ENCODE data around the gene MTIF3.

Gene MTIF3

GRCh38 chr13:27450921-27451471 lies 632 bp upstream of the MTIF3 start:
- DNase-seq, result no peak

GRCh38 chr13:27449081-27449603 lies 1.2 kb downstream of the MTIF3 start:
- DNase-seq, result no peak

- DNase-seq, result no peak
Observed at GRCh38 chr13:27448308-27448707, 2.1 kb downstream of the MTIF3 start.

- peak; percentile 79 for DNase-seq
Observed at GRCh38 chr13:27446986-27447583, 3.3 kb downstream of the MTIF3 start.

GRCh38 chr13:27442797-27443196 lies 7.6 kb downstream of the MTIF3 start:
- DNase-seq, result no peak

- peak; percentile 83 for DNase-seq
Observed at GRCh38 chr13:27442071-27442647, 8.2 kb downstream of the MTIF3 start.

GRCh38 chr13:27440408-27440807 lies 10.0 kb downstream of the MTIF3 start:
- no peak for DNase-seq

GRCh38 chr13:27437126-27437525 lies 13.2 kb downstream of the MTIF3 start:
- no peak for DNase-seq

GRCh38 chr13:27432611-27433210 lies 17.7 kb downstream of the MTIF3 start:
- no peak for DNase-seq

- no peak for DNase-seq
Observed at GRCh38 chr13:27432180-27432579, 18.2 kb downstream of the MTIF3 start.

GRCh38 chr13:27428160-27428559 lies 22.2 kb downstream of the MTIF3 start:
- DNase-seq, result no peak

GRCh38 chr13:27427641-27428040 lies 22.7 kb downstream of the MTIF3 start:
- no peak for DNase-seq

- peak; percentile 93 for DNase-seq
Observed at GRCh38 chr13:27425918-27426630, 24.3 kb downstream of the MTIF3 start.

GRCh38 chr13:27425158-27425917 lies 25.0 kb downstream of the MTIF3 start:
- no peak for DNase-seq

- peak; percentile 96 for DNase-seq
Observed at GRCh38 chr13:27424246-27425157, 25.9 kb downstream of the MTIF3 start, which contains the start of gene GTF3A. Gene GTF3A, plus strand, starts transcription at chr13:27424619.

GRCh38 chr13:27423333-27423732 lies 27.0 kb downstream of the MTIF3 start:
- no peak for DNase-seq

GRCh38 chr13:27421101-27421871 lies 29.1 kb downstream of the MTIF3 start:
- DNase-seq, result no peak

GRCh38 chr13:27419328-27419727 lies 31.0 kb downstream of the MTIF3 start:
- DNase-seq, result no peak

- no peak for DNase-seq
Observed at GRCh38 chr13:27415116-27415515, 35.2 kb downstream of the MTIF3 start.

- DNase-seq, result no peak
Observed at GRCh38 chr13:27411341-27411740, 39.0 kb downstream of the MTIF3 start.

GRCh38 chr13:27409013-27409412 lies 41.4 kb downstream of the MTIF3 start:
- DNase-seq, result no peak

Measured in GDM1 (cell line).